Measurements from ENCODE around the gene MAGEA8.
"Not testable (repeated sequence)": the region's sequence is repeated elsewhere in the genome, so short reads cannot be mapped to it uniquely, and the experiment has no call there.

The MAGEA8 gene, protein sequence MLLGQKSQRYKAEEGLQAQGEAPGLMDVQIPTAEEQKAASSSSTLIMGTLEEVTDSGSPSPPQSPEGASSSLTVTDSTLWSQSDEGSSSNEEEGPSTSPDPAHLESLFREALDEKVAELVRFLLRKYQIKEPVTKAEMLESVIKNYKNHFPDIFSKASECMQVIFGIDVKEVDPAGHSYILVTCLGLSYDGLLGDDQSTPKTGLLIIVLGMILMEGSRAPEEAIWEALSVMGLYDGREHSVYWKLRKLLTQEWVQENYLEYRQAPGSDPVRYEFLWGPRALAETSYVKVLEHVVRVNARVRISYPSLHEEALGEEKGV

DNA sequence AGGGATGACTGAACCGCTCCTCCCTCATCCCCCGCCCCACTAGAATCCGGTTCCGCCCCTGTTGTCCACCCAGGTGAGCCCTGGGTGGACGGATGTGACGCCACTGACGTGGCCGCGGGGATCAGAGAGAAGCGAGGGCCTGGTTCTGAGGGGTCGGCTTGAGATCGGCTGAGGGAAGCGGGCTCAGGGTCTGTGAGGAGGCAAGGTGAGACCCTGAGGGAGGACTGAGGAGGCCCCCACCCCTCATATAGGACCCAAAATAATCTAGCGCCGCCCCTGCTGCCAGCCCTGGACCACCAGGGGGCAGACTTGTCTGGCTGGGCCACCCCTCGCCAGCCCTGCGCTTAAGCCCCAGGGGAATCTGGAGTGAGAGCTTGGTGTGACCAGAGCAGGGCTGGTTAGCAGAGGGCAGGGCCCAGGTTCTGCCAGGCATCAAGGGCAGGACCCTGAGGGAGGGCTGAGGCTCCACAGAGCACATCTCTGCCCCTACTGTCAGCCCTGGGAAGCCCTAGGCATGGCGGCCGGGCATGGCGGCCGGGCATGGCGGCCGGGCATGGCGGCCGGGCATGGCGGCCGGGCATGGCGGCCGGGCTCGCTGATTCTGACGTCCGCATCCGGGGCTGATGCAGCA is at the start of gene MAGEA8:
Gene MAGEA8, plus strand, starts transcription at position 103 of the 631 bp plus-strand sequence. CDS start 3,090 bp downstream, outside the sequence.
- DNase-seq (ENCODE audit: low read depth in 2 of 2), result peak in 1 of 2 donors; percentile 20

DNA sequence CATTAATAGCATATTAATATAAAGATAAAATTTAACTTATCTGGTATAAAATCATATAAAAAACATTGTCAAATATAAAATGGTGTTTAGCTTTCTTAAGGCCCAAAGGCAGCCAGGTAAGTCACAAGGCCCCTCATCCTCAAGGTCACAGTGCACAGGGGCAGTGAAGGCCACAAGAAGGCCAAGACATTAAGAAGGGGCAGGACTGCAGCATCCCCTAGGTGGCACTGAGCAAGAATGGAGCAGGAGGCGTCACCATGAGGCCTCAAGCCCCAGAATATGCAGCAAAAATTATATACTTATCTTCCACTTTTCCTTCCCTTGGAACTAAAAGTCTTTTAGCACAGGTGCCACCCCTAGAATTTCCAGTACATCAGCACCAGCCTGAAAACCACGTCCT is 49.5 kb upstream of the MAGEA8 start:
- DNase-seq (ENCODE audit: low read depth in 2 of 2), result no peak

DNA sequence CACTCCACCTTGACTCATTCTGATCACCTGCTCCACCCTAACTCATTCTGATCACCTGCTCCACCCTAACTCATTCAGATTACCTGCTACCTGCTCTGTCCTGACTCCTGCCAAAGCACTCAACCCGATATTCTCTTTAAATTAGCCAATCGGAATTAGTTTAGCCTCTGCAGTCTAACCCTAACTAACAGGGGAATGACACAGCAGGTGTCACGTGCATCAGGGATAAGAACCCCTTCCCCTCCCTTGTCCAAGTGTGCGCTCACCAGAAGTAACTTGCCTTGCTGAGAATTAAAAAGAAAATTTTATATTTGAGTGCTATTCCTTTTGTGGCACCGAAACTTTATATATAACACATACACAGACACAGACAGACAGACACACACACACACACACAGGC is 44.3 kb upstream of the MAGEA8 start:
- not testable (repeated sequence) for DNase-seq (ENCODE audit: low read depth in 2 of 2)

DNA sequence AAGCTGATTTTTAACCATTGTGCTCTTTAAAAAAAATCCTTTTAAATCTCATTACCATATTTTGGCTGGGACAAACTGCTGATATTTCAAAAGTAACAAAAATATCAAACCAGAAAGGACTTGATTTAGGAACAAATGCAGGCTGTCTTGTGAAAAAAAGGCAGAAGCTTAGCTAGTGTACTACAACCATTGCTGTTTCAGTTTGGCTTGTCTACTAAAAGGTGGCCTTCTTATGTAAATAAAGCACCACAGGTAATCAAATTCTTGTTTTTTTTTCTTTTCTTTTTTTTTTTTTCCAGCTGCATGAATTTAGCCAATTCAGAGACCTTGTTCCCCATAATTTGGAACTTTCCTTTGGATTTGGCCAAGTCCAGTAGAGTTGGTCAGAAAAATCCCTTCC is 43.8 kb upstream of the MAGEA8 start:
- DNase-seq (ENCODE audit: low read depth in 2 of 2), result no peak

DNA sequence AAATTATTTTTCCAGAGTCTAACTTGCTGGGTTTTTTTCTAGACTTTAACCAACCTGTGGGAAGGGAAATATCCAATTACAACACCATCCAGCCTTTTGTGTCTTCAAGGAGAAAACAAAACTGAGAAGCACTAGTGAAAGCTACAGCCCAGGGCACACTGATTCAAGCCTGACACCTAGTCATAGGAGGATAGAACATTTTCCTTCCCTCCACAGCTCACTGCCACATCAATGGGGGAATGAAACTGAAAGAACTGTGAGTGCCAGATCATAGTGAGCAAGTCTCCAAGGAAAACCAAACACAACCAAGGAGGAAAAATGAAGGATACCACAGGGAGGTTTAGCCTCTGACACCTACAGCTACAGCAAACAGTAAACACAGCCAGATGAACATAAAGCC is 43.3 kb upstream of the MAGEA8 start:
- no peak for DNase-seq (ENCODE audit: low read depth in 2 of 2)

DNA sequence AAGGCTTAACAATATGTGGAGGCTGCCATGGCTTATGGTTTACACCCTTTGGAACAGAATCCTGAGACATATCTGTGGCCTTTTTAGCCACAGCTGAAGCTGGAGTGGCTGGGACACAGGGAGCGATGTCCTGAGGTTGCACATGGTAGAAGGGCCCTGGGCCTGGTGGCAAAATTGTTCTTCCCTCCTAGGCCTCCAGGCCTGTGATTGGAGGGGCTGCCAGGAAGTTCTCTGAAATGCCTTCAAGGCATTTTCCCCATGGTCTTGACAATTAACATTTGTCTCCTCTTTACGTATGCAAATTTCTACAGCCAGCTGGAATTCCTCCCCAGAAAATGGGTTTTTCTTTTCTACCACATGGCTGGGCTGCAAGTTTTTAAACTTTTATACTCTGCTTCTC is 39.1 kb upstream of the MAGEA8 start:
- DNase-seq (ENCODE audit: low read depth in 2 of 2), result no peak

DNA sequence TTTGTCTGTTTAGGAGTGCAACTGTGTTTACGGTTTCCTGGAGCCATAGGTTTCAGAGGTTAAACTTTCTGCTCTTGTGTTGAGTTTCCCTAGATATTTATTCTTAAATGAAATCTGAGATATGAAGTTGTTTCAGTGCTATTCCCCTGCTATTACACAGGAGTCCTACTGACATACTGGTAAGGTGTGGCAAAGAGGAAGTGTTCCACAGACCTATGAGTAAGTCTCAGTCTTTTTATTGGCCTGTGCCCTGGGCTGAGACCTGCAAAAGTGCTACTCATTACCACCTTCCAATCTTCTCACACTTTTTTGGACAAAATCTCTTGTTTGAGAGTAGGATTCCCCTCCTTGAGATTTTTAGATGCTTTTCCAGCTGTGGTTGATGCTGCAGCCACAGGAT is 35.6 kb upstream of the MAGEA8 start:
- DNase-seq (ENCODE audit: low read depth in 2 of 2), result no peak

DNA sequence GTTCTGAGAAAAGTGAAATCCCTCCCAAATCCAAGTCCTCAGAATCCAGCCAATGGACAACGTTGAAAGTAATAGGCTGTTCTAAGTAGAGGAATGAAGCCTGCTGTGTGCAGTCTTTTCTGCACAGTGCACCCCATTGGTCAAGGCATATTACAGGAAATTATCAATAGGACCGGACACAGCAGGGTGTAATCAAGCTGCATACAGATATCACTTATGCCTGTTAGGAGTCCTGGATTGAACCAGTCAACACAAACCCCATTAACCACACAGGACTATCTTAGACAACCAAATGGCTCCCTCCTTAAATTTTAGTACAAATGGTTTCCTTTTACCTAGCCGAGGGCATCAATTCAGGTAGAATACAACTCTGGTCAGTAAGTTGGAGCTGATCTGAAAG is 34.2 kb upstream of the MAGEA8 start:
- DNase-seq (ENCODE audit: low read depth in 2 of 2), result no peak

DNA sequence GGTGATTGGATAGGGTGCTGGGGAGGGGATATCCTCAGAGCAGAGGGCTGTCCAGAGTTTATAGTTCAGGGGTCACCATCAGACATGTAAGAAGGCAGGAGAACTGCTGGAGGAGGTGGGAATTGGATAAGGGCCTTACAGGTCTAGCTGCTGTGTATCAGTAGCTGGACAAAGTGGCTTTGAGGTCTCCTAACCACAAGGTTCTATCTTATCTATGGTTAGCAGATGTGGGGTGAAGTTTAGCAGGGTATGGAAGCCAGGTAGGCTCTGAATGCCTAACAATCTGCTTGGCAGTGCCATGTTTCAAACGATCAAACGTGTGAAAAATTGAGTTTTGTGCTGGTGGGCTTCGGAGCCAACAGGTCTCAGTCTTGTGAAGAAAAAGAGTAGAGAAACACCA is 32.1 kb upstream of the MAGEA8 start:
- DNase-seq (ENCODE audit: low read depth in 2 of 2), result no peak

DNA sequence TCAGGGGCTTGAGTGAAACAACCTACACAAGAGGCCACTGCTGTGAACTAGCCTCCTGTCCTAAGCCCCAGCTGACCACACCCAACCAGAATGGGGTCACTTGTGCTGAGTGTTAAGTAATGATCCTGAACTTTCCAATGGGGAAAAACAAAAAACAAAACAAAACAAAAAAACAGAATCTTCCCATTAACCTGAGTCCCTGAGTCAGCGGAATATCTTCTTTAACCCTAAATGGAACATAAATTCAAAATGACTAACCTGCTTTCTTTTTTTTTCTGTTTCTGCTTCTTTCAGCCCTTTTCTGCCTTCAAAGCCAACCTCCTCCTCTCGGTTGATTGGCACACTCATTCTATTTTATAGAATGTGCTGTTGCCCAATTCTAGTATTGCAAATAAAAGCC is 31.2 kb upstream of the MAGEA8 start:
- no peak for DNase-seq (ENCODE audit: low read depth in 2 of 2)

DNA sequence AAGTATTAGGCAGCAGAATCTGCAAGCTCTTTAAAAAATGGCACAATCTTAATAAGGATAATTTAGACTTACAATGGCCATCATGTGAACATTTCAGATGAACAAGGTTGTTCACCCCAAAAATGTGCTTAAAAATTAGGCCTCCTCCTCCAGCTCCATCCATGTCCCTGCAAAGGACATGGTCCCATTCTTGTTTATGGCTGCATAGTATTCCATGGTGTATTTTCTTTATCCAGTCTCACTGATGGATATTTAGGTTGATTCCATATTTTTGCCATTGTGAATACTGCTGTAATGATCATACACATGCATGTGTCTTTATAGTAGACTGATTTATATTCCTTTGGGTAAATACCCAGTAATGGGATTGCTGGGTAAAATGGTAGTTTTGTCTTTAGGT is 29.1 kb upstream of the MAGEA8 start:
- DNase-seq (ENCODE audit: low read depth in 2 of 2), result no peak

DNA sequence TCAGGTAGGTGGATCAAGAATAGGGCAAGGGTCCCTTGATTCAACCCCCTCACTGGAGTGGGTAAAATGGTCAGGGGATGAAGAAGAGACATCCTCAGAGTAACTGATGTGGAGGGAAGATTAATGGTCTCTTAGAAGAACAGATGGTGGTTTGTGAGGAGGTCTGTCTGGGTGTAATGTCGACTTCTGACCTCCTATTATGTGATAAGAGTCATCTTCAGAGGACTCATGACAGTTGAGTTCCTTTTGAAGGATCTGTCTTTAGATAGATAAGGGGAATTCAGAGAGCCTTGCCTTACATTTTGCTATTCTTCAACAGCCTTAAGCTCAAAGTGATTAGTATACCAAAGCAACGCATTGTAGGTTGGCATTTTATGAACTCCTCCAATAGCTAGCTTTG is 27.1 kb upstream of the MAGEA8 start:
- no peak for DNase-seq (ENCODE audit: low read depth in 2 of 2)

DNA sequence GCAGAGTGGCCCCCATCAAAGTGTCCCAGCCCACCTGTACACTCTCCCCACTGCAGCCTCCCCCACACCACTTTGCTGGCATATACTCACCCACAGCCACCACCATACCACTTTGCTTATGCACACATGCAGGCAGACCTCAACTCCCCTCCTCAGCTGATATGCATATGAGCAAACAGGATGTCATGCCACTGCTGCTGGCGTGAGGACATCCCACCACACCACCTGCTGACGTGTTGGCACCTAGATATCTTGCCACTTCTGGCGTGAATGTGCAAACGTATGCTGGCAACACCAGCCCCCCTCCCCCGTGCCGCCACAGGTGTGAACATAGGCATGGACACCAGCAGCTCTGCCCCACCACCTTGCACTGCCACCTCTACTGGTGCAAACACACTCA is 22.4 kb upstream of the MAGEA8 start:
- no peak for DNase-seq (ENCODE audit: low read depth in 2 of 2)

DNA sequence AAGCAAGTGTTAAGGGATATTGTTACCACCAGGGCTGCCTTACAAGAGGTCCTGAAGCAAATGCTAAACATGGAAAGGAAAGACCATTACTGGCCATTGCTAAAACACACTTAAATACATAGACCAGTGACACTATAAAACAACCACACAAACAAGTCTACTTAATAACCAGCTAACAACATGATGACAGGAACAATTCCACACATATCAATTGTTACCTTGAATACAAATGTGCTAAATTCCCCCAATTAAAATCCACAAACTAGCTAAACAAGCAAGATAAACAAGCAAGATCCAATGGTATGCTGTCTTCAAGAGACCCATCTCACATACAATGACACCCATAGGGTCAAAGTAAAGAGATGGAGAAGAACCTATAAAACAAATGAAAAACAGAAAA is 20.5 kb upstream of the MAGEA8 start:
- DNase-seq (ENCODE audit: low read depth in 2 of 2), result no peak

DNA sequence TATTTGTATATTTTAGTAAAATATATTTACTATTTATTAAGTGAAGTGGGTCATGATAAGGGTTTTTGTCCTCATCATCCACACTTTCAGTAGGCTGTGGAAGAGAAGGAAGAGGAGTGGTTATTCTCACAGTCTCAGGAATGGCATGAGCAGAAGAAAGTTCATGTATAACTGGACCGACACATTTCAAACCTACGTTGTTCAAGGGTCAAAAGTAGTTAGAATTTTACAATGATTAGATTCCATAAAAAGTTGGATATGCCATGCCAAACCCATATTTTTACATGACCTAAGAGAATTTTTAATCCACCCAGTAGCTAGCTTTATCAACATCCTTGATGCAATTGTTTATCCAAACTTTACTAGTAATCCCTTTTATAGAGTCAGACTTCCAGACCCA is 15.6 kb upstream of the MAGEA8 start:
- DNase-seq (ENCODE audit: low read depth in 2 of 2), result no peak

DNA sequence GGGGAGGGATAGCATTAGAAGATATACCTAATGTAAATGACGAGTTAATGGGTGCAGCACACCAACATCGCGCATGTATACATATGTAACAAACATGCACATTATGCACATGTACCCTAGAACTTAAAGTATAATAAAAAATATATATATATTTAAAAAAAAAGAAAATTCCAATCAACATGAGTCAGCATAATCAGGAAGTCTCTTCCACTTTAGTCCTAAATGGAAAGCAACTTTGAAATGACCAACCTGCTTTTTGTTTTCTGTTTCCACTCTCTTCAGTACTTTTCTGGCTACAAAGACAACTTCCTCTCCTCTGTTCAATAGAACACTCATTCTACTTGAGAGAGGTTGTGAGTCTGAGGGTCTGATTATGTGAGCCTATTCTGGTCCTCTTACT is 13.5 kb upstream of the MAGEA8 start:
- DNase-seq (ENCODE audit: low read depth in 2 of 2), result no peak

DNA sequence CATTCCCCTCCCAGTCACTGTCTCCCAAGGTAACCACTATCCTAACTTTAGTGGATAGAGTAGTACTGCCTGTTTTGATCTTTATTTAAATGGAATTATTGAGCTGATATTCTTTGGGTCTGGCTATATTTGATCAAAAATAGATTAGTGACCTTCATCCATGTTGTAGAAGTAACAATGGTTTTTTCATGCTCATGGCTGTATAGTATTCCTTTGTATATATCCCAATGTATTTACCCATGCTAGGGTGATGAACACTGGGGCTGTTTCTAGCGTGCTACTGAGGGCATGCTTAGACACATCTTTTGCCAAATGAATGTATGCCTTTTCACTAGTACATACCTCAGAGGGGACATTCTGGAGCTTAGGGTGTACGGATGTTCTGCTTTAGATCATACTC is 10.1 kb upstream of the MAGEA8 start:
- no peak for DNase-seq (ENCODE audit: low read depth in 2 of 2)

DNA sequence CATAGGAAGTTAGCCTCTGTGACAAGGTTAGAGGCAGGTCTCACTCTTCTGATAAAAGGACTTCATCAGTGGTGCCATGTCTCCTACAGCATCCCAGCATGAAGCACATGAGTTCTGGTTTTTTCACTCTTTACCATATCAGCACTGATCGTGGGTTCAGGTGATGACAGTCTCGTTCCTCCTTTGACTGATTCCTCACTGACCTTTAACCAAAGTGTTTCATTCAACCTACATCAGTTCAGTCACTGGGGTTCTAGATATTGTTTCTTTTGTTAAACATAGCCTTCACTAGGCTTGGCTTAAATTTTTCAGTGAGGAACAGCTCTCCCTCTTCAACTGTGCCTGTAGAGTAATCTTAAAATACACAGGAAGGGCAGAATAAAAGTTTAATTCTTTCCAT is 9.6 kb upstream of the MAGEA8 start:
- DNase-seq (ENCODE audit: low read depth in 2 of 2), result no peak

DNA sequence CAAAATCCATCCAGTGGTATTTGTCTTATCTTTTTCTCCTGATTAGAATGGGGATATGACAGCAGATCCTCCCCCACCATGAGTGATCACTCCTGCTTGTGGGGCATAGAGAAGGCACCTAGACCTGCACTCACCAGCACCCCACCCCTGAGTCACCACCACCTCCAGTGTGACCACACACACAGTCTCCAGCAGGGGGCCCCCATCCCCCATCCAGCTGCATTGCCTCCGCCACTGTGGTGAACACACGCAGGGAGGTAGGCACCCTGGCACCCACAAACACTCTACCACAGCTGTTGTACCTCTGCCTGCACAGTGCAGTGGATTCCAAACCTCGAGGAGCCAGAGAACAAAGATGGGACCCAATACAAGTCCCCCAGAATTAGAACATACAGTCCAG is 9.0 kb upstream of the MAGEA8 start:
- peak; percentile 53 to 71 for DNase-seq (ENCODE audit: low read depth in 2 of 2)

DNA sequence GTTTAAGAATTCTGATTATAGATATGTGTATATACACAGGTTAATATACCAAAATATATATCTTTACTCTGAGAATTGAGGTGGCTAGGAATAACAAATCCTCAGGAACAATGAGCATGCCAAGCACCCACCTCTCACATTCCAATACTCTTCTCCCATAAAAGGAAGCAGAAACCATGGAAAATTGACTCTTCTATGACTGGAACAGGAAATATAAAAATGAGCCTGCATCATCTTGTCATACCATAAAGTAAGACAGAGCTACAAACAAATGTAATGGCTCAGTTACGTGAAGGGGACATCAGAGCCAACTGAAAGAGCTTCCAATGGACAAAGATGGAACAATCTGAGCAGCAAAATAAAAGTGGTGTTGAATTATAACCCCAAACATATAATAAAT is 3.8 kb upstream of the MAGEA8 start:
- no peak for DNase-seq (ENCODE audit: low read depth in 2 of 2)

DNA sequence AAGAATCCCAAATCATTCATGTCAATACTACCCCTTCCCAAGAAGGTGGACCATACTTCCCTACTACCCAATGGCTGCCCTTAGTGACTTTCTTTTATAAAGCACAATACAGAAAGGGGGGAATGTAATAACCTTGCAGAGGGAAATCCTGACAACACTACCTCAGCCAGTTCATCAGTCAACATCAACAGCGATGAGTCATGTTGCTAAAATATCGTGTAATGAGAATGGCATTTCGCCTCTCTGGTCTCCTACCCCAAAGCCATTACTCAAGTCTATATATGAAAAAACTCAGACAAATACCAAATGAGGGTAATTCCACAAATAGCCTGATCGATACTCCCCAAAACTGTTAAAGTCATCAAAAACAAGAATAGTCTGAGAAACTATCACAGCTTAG is 3.3 kb upstream of the MAGEA8 start:
- no peak for DNase-seq (ENCODE audit: low read depth in 2 of 2)

DNA sequence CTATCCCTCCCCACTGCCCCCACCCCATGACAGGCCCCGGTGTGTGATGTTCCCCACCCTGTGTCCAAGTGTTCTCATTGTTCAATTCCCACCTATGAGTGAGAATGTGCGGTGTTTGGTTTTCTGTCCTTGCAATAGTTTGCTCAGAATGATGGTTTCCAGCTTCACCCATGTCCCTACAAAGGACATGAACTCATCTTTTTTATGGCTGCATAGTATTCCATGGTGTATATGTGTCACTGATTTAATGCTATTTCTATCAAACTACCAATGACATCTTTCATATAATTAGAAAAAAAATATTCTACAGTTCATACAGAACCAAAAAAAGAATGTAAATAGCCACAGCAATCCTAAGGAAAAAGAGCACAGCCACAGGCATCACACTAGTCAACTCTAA is 9.8 kb downstream of the MAGEA8 start:
- not testable (repeated sequence) for DNase-seq (ENCODE audit: low read depth in 2 of 2)

DNA sequence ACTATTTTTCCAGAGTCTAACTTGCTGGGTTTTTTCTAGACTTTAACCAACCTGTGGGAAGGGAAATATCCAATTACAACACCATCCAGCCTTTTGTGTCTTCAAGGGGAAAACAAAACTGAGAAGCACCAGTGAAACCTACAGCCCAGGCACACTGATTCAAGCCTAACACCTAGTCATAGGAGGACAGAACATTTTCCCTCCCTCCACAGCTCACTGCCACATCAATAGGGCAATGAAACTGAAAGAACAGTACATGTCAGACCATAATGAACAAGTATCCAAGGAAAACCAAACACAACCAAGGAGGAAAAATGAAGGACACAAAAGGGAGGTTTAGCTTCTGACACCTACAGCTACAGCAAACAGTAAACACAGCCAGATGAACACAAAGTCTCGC is 17.6 kb downstream of the MAGEA8 start:
- no peak for DNase-seq (ENCODE audit: low read depth in 2 of 2)
